HepG2 (cell line): ENCODE data around the gene ZFP36L2. TPM values are rescaled to one million over a fixed set of nuclear protein-coding genes. Genes with fewer than 3 reads are reported as not detected.

Experiments used
- FIP1L1 ChIP-seq: fragments of 200-400 bp; formaldehyde crosslinking; IDR thresholded peaks from 2 replicates; pipeline ENCODE4 v1.6.1; 2018; ENCODE audit warnings: low read depth, mild to moderate bottlenecking, low read length, moderate library complexity, borderline replicate concordance; ENCODE audit not compliant: insufficient read depth
- FOXP1 ChIP-seq, 2 experiments: fragments of 450-650 bp in 1 of 2; IDR thresholded peaks; 2 replicates each; pipeline ENCODE4 v1.6.1; 2017 to 2018; ENCODE audit warnings: antibody characterized with exemption in 1 of 2
- IRX3 ChIP-seq: sonication (generic); formaldehyde crosslinking; IDR thresholded peaks from 2 replicates; pipeline ENCODE4 v1.8.1; 2023; ENCODE audit warnings: mild to moderate bottlenecking, low read depth, missing genetic modification reagents, borderline replicate concordance
- KDM5A ChIP-seq: fragments of 200-600 bp; sonication (generic); IDR thresholded peaks from 2 replicates; pipeline ENCODE4 v1.7.0; 2018; ENCODE audit warnings: antibody characterized with exemption, mild to moderate bottlenecking, low read length, borderline replicate concordance
- MTA3 ChIP-seq: sonication (generic); formaldehyde crosslinking; IDR thresholded peaks from 2 replicates; pipeline ENCODE4 v1.4.0; 2020; ENCODE audit warnings: missing genetic modification reagents
- MTF1 ChIP-seq: sonication (generic); formaldehyde crosslinking; IDR thresholded peaks from 2 replicates; pipeline ENCODE4 v1.5.0; 2020; ENCODE audit warnings: missing genetic modification reagents
- MTF2 ChIP-seq: sonication (generic); formaldehyde crosslinking; IDR thresholded peaks from 2 replicates; pipeline ENCODE4 v1.5.0; 2020; ENCODE audit warnings: missing genetic modification reagents, borderline replicate concordance
- NR0B2 ChIP-seq: sonication (generic); formaldehyde crosslinking; IDR thresholded peaks from 2 replicates; pipeline ENCODE4 v1.4.0; 2020; ENCODE audit warnings: mild to moderate bottlenecking, missing genetic modification reagents
- SMAD3 ChIP-seq: sonication (generic); formaldehyde crosslinking; IDR thresholded peaks from 2 replicates; pipeline ENCODE4 v1.4.0; 2020; ENCODE audit warnings: missing genetic modification reagents
- TBX2 ChIP-seq: sonication (generic); formaldehyde crosslinking; IDR thresholded peaks from 2 replicates; pipeline ENCODE4 v1.5.0; 2020; ENCODE audit warnings: missing genetic modification reagents, mild to moderate bottlenecking, borderline replicate concordance
- TRIM24 ChIP-seq: sonication (generic); formaldehyde crosslinking; IDR thresholded peaks from 2 replicates; pipeline ENCODE4 v1.8.0; 2022; ENCODE audit warnings: mild to moderate bottlenecking, missing genetic modification reagents
- ZBTB43 ChIP-seq: sonication (generic); formaldehyde crosslinking; conservative IDR thresholded peaks from 2 replicates; pipeline ENCODE4 v1.4.0; 2020; ENCODE audit warnings: missing genetic modification reagents
- ZHX1 ChIP-seq: sonication (generic); formaldehyde crosslinking; IDR thresholded peaks from 2 replicates; pipeline ENCODE4 v1.8.1; 2022; ENCODE audit warnings: low read depth, mild to moderate bottlenecking, missing genetic modification reagents
- ZNF207 ChIP-seq: fragments of 450-650 bp; IDR thresholded peaks from 2 replicates; pipeline ENCODE4 v1.6.1; 2016; ENCODE audit warnings: antibody characterized with exemption, borderline replicate concordance
- ZNF260 ChIP-seq: sonication (generic); formaldehyde crosslinking; IDR thresholded peaks from 2 replicates; pipeline ENCODE4 v1.4.0; 2020; ENCODE audit warnings: missing genetic modification reagents, low read depth, mild to moderate bottlenecking, borderline replicate concordance
- ZNF333 ChIP-seq: sonication (generic); formaldehyde crosslinking; IDR thresholded peaks from 2 replicates; pipeline ENCODE4 v1.4.0; 2020; ENCODE audit warnings: mild to moderate bottlenecking, missing genetic modification reagents, borderline replicate concordance
- ZNF580 ChIP-seq: IDR thresholded peaks from 2 replicates; pipeline ENCODE4 v1.6.1; 2016; ENCODE audit warnings: low read depth, borderline replicate concordance
- ZNF598 ChIP-seq: sonication (generic); formaldehyde crosslinking; IDR thresholded peaks from 2 replicates; pipeline ENCODE4 v1.5.1; 2020; ENCODE audit warnings: mild to moderate bottlenecking, missing genetic modification reagents, borderline replicate concordance
- ZNF616 ChIP-seq: sonication (generic); formaldehyde crosslinking; IDR thresholded peaks from 2 replicates; pipeline ENCODE4 v1.5.0; 2020; ENCODE audit warnings: low read depth, mild to moderate bottlenecking, missing genetic modification reagents
- ZSCAN20 ChIP-seq: sonication (generic); formaldehyde crosslinking; IDR thresholded peaks from 2 replicates; pipeline ENCODE4 v1.4.0; 2020; ENCODE audit warnings: missing genetic modification reagents, mild to moderate bottlenecking, borderline replicate concordance
- polyA plus RNA-seq, 8 experiments: library from polyadenylated mRNA; depleted of rRNA in 3 of 8; stranded (reverse) in 7 of 8; unstranded in 1 of 8; fragments of >200 nt; fragmentation: Illumina TruSeq in 4 of 8; extraction: Trizol in 4 of 8; gene quantifications; 2 replicates each; pipeline versions ENCODE4 v1.2.1 to v1.2.3, GENCODE V29; 2011 to 2016; ENCODE audit warnings: low read depth in 4 of 8, missing spikeins in 1 of 8, mixed read lengths in 1 of 8; ENCODE audit not compliant: insufficient read depth in 1 of 8
- total RNA-seq, 5 experiments: library from RNA; depleted of rRNA; stranded (reverse); fragments of >200 nt; fragmentation: Illumina TruSeq; extraction: Trizol; gene quantifications; 2 replicates each; pipeline ENCODE4 v1.2.3, GENCODE V29; 2016; ENCODE audit warnings: low read depth in 1 of 5

Gene ZFP36L2
- total and polyA plus RNA-seq, 2 of the 13 experiments (the other 11 are each of a cell fraction or from before 2014, with no cell fraction given), result 11.2 to 21.8 TPM

GRCh38 chr2:43226955-43227829 is 786 bp upstream of the ZFP36L2 start (continued):
- TF ChIP-seq MTF1 (CRISPR knock-in tag), result peak; percentile 63; the same call in 1 of the 2 replicates
- TF ChIP-seq ZBTB43 (CRISPR knock-in tag), result peak; percentile 71
- TF ChIP-seq ZNF616 (CRISPR knock-in tag), result peak; percentile 70
- TF ChIP-seq KDM5A, result peak; percentile 59; the same call in 1 of the 2 replicates
- TF ChIP-seq FOXP1 (IDR thresholded peaks at IDR 0.05), result no peak
- peak; percentile 79 for TF ChIP-seq FOXP1 (CRISPR knock-in tag; IDR thresholded peaks at IDR 0.05)
- TF ChIP-seq MTA3 (CRISPR knock-in tag), result no peak
- peak; percentile 74; the same call in 1 of the 2 replicates for TF ChIP-seq SMAD3 (CRISPR knock-in tag)
- peak; percentile 60; the same call in 1 of the 2 replicates for TF ChIP-seq MTF2
- no peak for TF ChIP-seq ZNF207
- TF ChIP-seq ZNF598, result no peak; the same call in none of the 2 replicates
- TF ChIP-seq ZHX1 (CRISPR knock-in tag), result peak; percentile 53
- peak; percentile 3; the same call in 1 of the 2 replicates for TF ChIP-seq ZSCAN20 (CRISPR knock-in tag)
- TF ChIP-seq IRX3, result peak; percentile 43
- TF ChIP-seq TBX2 (CRISPR knock-in tag), result peak; percentile 88
- TF ChIP-seq ZNF580 (CRISPR knock-in tag), result peak; percentile 65; the same call in 1 of the 2 replicates
- peak; percentile 96; the same call in 1 of the 2 replicates for TF ChIP-seq ZNF260
- peak; percentile 80; the same call in 1 of the 2 replicates for TF ChIP-seq ZNF333
- TF ChIP-seq FIP1L1, result 0 out of 2 replicates have a peak, but pooled peaks have one; percentile 62
- peak; percentile 91; the same call in 1 of the 2 replicates for TF ChIP-seq NR0B2 (CRISPR knock-in tag)
- TF ChIP-seq TRIM24 (CRISPR knock-in tag), result no peak
